Dermis blood vessel endothelial cell (primary cell): ENCODE results near the gene IL1B. TPM values are rescaled to one million over a fixed set of nuclear protein-coding genes. Genes with fewer than 3 reads are reported as not detected.

Experiments used
- DNase-seq: peaks from one replicate; pipeline ENCODE4 v3.0.0; 2010
- total RNA-seq: library from RNA; depleted of rRNA; stranded (reverse); fragments of >200 nt; gene quantifications from 2 replicates; pipeline ENCODE4 v1.2.3, GENCODE V29; 2014

The IL1B gene
- total RNA-seq, 1 donor from 2014 or later = 0.17 TPM

DNA sequence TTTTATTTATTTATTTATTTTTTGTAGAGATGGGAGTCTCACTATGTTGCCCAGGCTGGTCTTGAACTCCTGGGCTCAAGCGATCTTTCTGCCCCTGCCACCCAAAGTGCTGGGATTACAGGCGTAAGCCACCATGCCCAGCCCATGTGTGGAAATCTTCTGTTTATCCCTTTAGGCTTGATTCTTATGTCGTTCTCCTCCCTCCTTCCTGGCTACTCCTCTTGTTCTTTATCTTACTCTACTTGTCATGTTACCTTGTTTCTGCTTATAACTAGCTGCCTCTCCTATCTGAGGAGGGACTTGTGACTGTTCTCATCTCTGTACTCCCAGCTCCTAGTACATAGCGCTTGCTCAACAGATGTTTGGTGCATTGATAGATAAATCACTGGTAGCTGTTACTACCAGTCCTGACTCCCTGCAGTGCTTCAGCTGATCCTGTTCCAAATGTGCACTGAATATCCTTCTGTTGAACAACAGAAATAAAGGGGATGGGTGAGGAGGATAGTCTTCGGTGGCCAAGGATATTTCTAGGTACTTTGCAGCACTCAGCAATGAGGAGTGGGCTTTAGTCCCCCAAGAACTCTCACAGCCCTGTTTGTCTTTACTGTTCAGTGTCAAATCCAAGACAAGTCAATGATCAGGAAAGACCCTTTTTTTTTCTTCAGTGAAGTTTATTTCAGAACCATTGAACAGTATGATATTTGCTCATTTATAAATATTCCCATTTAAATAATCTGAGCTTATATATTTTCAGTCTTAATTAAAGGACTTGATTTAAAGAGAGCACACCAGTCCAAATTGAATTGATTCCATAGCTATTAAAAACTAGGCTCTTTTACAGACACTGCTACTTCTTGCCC, 7.2 kb downstream of the IL1B start:
- no peak for DNase-seq

GRCh38 chr2:112828251-112828691, 8.3 kb downstream of the IL1B start:
- no peak for DNase-seq

DNA sequence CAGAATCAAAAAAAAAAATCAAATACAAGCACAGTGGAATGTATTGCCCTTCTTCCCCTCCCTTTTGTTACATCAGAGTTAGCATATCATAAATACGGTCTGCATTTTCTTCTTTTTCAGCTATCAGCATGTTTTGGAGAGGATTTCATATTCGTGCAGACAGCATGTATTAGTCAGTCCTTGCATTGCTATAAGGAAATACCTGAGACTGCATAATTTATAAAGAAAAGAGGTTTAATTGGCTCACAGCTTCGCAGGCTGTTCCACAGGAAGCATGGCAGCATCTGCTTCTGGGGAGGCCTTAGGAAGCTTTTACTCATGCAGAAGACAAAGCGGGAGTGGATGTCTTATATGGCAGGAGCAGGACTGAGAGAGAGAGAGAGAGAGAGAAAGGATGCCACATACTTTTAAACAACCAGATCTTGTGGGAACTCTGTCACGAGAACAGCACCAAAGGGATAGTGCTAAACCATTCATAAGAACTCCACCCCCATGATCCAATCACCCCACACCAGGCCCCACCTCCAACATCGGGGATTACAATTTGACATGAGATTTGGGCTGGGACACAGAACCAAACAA, 8.9 kb downstream of the IL1B start:
- DNase-seq = no peak

- no peak for DNase-seq
These were observed 9.6 kb downstream of the IL1B start for GRCh38 chr2:112827009-112827408.

- no peak for DNase-seq
These were observed 10.9 kb downstream of the IL1B start for GRCh38 chr2:112825706-112826105.

- DNase-seq = no peak
These were observed 11.9 kb downstream of the IL1B start for GRCh38 chr2:112824694-112825085.

DNA sequence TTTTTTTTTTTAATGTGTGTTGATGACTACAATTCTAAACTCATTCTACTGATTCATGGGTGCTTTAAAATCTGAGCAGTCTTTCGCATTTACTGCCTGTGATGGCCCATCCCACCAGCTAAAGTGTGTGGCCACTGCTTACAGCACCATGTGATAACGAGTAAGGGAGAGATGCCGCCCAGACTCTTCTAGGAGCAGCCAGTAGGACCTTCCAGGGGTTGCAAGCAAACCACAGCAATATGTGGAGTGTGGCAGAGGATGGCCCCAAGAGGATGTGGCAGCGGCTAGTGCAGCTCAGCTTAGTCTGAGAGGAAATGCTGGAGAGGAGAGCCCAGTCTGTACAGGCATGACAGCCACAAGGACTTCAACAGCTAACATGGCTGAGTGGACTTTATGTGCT, 14.9 kb downstream of the IL1B start:
- no peak for DNase-seq

GRCh38 chr2:112821142-112821541, 15.4 kb downstream of the IL1B start:
- DNase-seq = no peak

GRCh38 chr2:112820343-112820742, 16.2 kb downstream of the IL1B start:
- no peak for DNase-seq

DNA sequence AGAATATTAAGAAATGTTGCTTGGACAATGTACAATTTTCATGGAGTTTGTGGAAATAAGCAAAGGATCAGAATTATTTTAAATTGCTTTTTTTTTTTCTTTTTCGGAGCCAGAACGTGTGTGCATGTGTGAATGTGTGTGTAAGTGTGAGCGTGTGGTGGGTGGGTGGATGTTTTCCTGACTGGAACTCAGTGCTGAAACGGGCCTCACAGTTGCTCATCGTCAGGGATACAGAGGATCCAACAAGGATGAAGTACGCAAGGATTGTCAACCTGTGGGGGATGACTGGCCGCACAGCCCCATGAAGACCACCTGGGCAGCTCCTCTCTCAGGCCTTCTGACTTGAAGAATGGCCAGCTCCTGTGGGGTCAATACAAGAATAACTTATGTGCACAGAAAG, 17.5 kb downstream of the IL1B start:
- no peak for DNase-seq

DNA sequence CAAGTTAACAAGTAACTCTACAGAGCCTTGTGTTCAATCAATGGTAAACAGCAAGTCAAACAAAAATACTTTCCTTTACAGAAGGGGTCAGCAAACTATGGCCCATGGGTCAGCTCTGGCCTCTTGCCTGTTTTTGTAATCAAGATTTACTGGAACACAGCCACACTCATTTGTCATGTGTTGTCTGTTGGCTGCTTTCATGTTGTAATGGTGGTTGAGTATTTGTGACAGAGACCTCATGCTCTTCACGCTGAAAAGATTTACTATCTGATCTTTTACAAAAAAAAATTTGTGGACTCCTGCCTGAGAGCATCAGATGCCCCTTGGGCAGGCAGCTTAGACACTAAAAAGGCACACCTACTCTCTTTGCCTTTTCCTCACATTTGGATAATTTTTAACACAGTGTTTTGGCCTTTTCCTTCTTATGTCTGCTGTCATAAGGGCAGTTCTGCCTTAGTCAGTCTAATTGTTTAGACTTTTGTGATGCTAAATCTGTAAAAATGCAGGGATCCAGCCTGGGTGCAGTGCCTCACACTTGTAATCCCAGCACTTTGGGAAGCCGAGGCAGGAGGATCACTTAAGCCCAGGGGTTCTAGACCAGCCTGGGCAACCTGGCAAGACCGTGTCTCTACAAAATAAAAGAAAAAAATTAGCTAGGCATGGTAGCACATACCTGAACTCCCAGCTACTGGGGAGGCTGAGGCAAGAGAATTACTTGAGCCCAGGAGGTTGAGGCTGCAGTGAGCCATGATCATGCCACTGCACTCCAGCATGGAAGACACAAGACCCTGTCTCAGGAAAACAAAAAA, 18.3 kb downstream of the IL1B start:
- peak; percentile 53 for DNase-seq

GRCh38 chr2:112817082-112817689, 19.4 kb downstream of the IL1B start:
- DNase-seq = no peak

- no peak for DNase-seq
These were observed 22.3 kb downstream of the IL1B start for GRCh38 chr2:112814278-112814677.

- no peak for DNase-seq
These were observed 23.2 kb downstream of the IL1B start for GRCh38 chr2:112813280-112813966.

DNA sequence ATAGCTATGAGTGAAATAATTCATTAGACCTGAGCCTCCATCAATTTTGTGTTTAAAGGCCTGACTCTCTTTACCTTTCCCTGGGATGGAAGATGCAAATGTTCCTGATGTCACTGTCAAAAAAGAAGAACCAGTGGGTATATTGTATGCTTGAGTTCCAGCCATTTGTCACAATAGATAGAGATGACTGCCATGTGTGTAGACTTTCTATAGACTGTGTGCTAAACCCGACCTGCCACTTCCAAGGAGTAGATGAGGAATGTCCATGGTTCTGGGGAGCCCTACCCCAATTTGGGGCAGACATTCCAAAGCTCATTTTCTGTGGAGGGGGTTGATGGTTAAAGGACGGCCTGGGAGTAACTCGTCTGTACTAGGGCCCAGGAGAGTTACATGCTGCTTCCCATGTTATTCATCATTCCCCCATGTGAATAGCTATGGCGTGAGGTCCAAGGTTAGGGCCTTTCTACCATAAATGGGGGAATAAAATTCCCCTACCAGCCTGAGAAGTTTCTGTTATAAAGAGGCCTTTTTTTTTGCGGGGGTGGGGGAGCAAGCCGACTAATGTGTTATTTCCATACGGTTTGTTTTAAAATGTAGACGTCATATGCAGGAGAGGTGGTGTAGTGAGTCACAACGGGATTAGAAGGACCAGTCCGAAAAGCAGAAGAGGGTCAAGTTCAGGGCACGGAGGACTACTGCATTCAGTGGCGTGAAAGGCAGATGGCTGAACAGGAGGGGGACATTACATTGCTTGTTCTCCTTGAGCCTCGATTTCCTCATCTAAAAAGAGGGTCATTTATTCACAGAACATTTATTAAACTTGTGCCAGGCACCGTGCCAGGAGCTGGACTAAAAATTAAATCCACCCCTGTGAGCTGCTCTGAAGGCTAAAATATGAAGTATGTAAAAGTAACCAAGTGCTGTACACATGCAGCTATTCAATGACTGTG, 24.0 kb downstream of the IL1B start:
- peak; percentile 81 for DNase-seq

- peak; percentile 99 for DNase-seq
These were observed 24.7 kb downstream of the IL1B start for GRCh38 chr2:112811841-112812306.

- DNase-seq = no peak
These were observed 25.2 kb downstream of the IL1B start for GRCh38 chr2:112811276-112811831.

- no peak for DNase-seq
These were observed 27.5 kb downstream of the IL1B start for GRCh38 chr2:112809112-112809511.

DNA sequence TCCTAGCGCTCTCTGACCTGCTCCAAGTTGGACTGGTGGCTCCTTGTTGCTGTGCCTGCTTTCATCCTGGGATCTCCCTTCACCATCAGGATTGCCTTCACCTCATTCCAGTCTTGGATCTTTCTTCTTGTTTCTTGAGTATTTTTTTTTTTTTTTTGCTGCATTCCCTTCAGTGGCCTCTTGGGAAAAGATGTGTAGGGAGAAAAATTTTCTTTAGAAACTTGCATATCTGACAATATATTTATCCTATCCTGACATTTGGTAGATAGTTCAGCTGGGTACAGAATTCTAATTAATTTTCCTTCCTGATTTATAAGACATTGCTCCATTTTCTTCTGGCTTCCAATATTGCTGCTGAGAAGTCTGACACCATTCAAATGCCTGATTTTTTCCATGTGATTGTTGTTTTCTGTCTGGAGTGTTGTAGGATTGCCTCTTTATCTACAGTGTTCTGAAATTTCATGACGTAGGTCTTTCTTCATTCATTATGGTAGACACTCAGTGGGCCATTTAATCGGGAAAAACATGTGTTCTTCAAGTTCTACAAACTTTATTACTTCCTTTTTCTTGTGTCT, 29.3 kb downstream of the IL1B start:
- no peak for DNase-seq

DNA sequence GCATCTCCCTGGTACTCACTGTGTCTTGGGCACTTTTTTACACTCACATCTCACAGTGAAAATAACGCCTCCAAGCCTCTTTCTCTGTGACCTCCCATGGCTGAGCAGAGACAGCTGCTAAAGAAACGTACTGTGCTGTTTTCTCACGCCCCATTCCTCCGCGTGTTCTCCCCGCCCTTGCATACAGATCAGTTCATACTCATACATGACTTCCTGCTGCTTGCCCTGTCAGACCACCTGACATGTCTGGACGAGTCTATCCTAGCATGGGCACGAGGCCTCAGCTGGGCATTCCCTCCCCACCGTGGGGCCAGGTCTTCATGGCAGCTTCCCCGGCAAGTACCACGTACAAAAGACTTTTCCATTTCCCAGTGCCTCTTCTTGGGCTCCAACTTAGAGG, 31.0 kb downstream of the IL1B start:
- no peak for DNase-seq
